ENCODE results near the gene MANF.

MANF gene

GRCh38 chr3:51384726-51385473 is at the start of gene MANF:
Gene MANF (plus strand): TSS chr3:51385291. CDS start chr3:51385343, 52 bp downstream.
- H3K36me3 ChIP-seq (ENCODE audit: insufficient read depth, low read length) = peaks cover 16% of the 10 kb centered on the region
- H3K4me1 ChIP-seq (ENCODE audit: insufficient read depth, low read length) = peaks cover 4% of the 10 kb centered on the region
- H3K9me3 ChIP-seq (ENCODE audit: control insufficient read depth, insufficient read depth, low read length) = 0 out of 2 replicates have a peak, but pooled peaks cover 3% of the 10 kb centered on the region
- peak within 1 kb of the TSS; percentile 81 for H3K9ac ChIP-seq (ENCODE audit: low read depth, low read length)

- no peaks in the 10 kb centered on the region; the same call in 1 of the 2 replicates for H3K36me3 ChIP-seq (ENCODE audit: insufficient read depth, low read length)
- no peaks in the 10 kb centered on the region for H3K9me3 ChIP-seq (ENCODE audit: control insufficient read depth, insufficient read depth, low read length)
- peaks cover 17% of the 10 kb centered on the region for H3K4me1 ChIP-seq (ENCODE audit: insufficient read depth, low read length)
- no peak overlapping the region for H3K9ac ChIP-seq (ENCODE audit: low read depth, low read length)
These were observed 48.8 kb upstream of the MANF start for GRCh38 chr3:51336261-51336660.

- no peaks in the 10 kb centered on the region; the same call in 1 of the 2 replicates for H3K36me3 ChIP-seq (ENCODE audit: insufficient read depth, low read length)
These were observed 47.4 kb upstream of the MANF start for GRCh38 chr3:51337666-51338065.

GRCh38 chr3:51338632-51339031 is 46.5 kb upstream of the MANF start:
- Histone ChIP-seq H3K9ac (ENCODE audit: low read depth, low read length) (no peak overlapping the region), H3K9me3 (ENCODE audit: control insufficient read depth, insufficient read depth, low read length) (no peaks in the 10 kb centered on the region), H3K36me3 (ENCODE audit: insufficient read depth, low read length) (peaks cover 4% of the 10 kb centered on the region; the same call in 1 of the 2 replicates), H3K4me1 (ENCODE audit: insufficient read depth, low read length) (peaks cover 22% of the 10 kb centered on the region)

More at GRCh38 chr3:51337666-51338065, 47.4 kb upstream of the MANF start:
- Histone ChIP-seq H3K4me1 (ENCODE audit: insufficient read depth, low read length) (peaks cover 22% of the 10 kb centered on the region), H3K9me3 (ENCODE audit: control insufficient read depth, insufficient read depth, low read length) (no peaks in the 10 kb centered on the region), H3K9ac (ENCODE audit: low read depth, low read length) (no peak overlapping the region)

- H3K9me3 ChIP-seq (ENCODE audit: control insufficient read depth, insufficient read depth, low read length) = no peaks in the 10 kb centered on the region
- peaks cover 4% of the 10 kb centered on the region; the same call in 1 of the 2 replicates for H3K36me3 ChIP-seq (ENCODE audit: insufficient read depth, low read length)
- H3K4me1 ChIP-seq (ENCODE audit: insufficient read depth, low read length) = peaks cover 22% of the 10 kb centered on the region
- H3K9ac ChIP-seq (ENCODE audit: low read depth, low read length) = peak overlapping the region; percentile 7; the same call in 1 of the 2 replicates
These were observed 44.9 kb upstream of the MANF start for GRCh38 chr3:51340013-51340829.

GRCh38 chr3:51340989-51341636 is 44.0 kb upstream of the MANF start:
- Histone ChIP-seq H3K9ac (ENCODE audit: low read depth, low read length) (no peak overlapping the region), H3K36me3 (ENCODE audit: insufficient read depth, low read length) (peaks cover 4% of the 10 kb centered on the region; the same call in 1 of the 2 replicates), H3K9me3 (ENCODE audit: control insufficient read depth, insufficient read depth, low read length) (no peaks in the 10 kb centered on the region), H3K4me1 (ENCODE audit: insufficient read depth, low read length) (peaks cover 22% of the 10 kb centered on the region)

GRCh38 chr3:51343918-51344687 is 41.0 kb upstream of the MANF start:
- H3K9ac ChIP-seq (ENCODE audit: low read depth, low read length) = no peak overlapping the region
- peaks cover 22% of the 10 kb centered on the region for H3K4me1 ChIP-seq (ENCODE audit: insufficient read depth, low read length)
- H3K9me3 ChIP-seq (ENCODE audit: control insufficient read depth, insufficient read depth, low read length) = no peaks in the 10 kb centered on the region
- H3K36me3 ChIP-seq (ENCODE audit: insufficient read depth, low read length) = peaks cover 4% of the 10 kb centered on the region; the same call in 1 of the 2 replicates

GRCh38 chr3:51350751-51351150 is 34.3 kb upstream of the MANF start:
- Histone ChIP-seq H3K36me3 (ENCODE audit: insufficient read depth, low read length) (no peaks in the 10 kb centered on the region), H3K9me3 (ENCODE audit: control insufficient read depth, insufficient read depth, low read length) (no peaks in the 10 kb centered on the region), H3K9ac (ENCODE audit: low read depth, low read length) (no peak overlapping the region), H3K4me1 (ENCODE audit: insufficient read depth, low read length) (no peaks in the 10 kb centered on the region)

- no peaks in the 10 kb centered on the region for H3K4me1 ChIP-seq (ENCODE audit: insufficient read depth, low read length)
- 0 out of 2 replicates have a peak, but pooled peaks cover under 1% of the 10 kb centered on the region for H3K36me3 ChIP-seq (ENCODE audit: insufficient read depth, low read length)
- no peak overlapping the region for H3K9ac ChIP-seq (ENCODE audit: low read depth, low read length)
- H3K9me3 ChIP-seq (ENCODE audit: control insufficient read depth, insufficient read depth, low read length) = no peaks in the 10 kb centered on the region
These were observed 32.0 kb upstream of the MANF start for GRCh38 chr3:51353131-51353530.

- Histone ChIP-seq H3K9ac (ENCODE audit: low read depth, low read length) (no peak overlapping the region), H3K36me3 (ENCODE audit: insufficient read depth, low read length) (0 out of 2 replicates have a peak, but pooled peaks cover 3% of the 10 kb centered on the region), H3K4me1 (ENCODE audit: insufficient read depth, low read length) (no peaks in the 10 kb centered on the region), H3K9me3 (ENCODE audit: control insufficient read depth, insufficient read depth, low read length) (no peaks in the 10 kb centered on the region)
These were observed 31.4 kb upstream of the MANF start for GRCh38 chr3:51353691-51354090.

- Histone ChIP-seq H3K9me3 (ENCODE audit: control insufficient read depth, insufficient read depth, low read length) (no peaks in the 10 kb centered on the region), H3K36me3 (ENCODE audit: insufficient read depth, low read length) (0 out of 2 replicates have a peak, but pooled peaks cover 3% of the 10 kb centered on the region), H3K4me1 (ENCODE audit: insufficient read depth, low read length) (no peaks in the 10 kb centered on the region), H3K9ac (ENCODE audit: low read depth, low read length) (no peak overlapping the region)
These were observed 30.9 kb upstream of the MANF start for GRCh38 chr3:51354172-51354571.

- Histone ChIP-seq H3K36me3 (ENCODE audit: insufficient read depth, low read length) (0 out of 2 replicates have a peak, but pooled peaks cover 3% of the 10 kb centered on the region), H3K9me3 (ENCODE audit: control insufficient read depth, insufficient read depth, low read length) (no peaks in the 10 kb centered on the region), H3K9ac (ENCODE audit: low read depth, low read length) (no peak overlapping the region), H3K4me1 (ENCODE audit: insufficient read depth, low read length) (no peaks in the 10 kb centered on the region)
These were observed 30.1 kb upstream of the MANF start for GRCh38 chr3:51354731-51355615.
